IPS DF 19.7 (cell line): ENCODE data around the gene TMEM114.

ENCODE experiments used
- DNase-seq: peaks from one replicate; pipeline ENCODE4 v3.0.0-alpha.2; 2013; ENCODE audit warnings: low read depth, low spot score

Gene TMEM114

GRCh38 chr16:8589900-8590688 lies at the start of gene TMEM114:
Gene TMEM114, minus strand, starts transcription at chr16:8590511. Its CDS starts 673 bp downstream, at chr16:8589838.
- DNase-seq = no peak

- no peak for DNase-seq
These were observed 49.4 kb upstream of the TMEM114 start for GRCh38 chr16:8639694-8640093.

GRCh38 chr16:8634991-8635736 lies 44.9 kb upstream of the TMEM114 start:
- peak; percentile 38 for DNase-seq

- DNase-seq = no peak
These were observed 42.4 kb upstream of the TMEM114 start for GRCh38 chr16:8632675-8633182.

GRCh38 chr16:8631818-8632465 lies 41.6 kb upstream of the TMEM114 start:
- DNase-seq = no peak

- DNase-seq = no peak
These were observed 41.1 kb upstream of the TMEM114 start for GRCh38 chr16:8631373-8631772.

GRCh38 chr16:8630255-8630953 lies 40.1 kb upstream of the TMEM114 start:
- DNase-seq = no peak

GRCh38 chr16:8628981-8629725 lies 38.8 kb upstream of the TMEM114 start:
- no peak for DNase-seq

GRCh38 chr16:8627456-8627855 lies 37.1 kb upstream of the TMEM114 start:
- DNase-seq = no peak

GRCh38 chr16:8626946-8627345 lies 36.6 kb upstream of the TMEM114 start:
- no peak for DNase-seq

GRCh38 chr16:8625491-8626087 lies 35.3 kb upstream of the TMEM114 start:
- no peak for DNase-seq

GRCh38 chr16:8623634-8624033 lies 33.3 kb upstream of the TMEM114 start:
- no peak for DNase-seq

- no peak for DNase-seq
These were observed 32.0 kb upstream of the TMEM114 start for GRCh38 chr16:8622315-8622656.

- peak; percentile 30 for DNase-seq
These were observed 31.4 kb upstream of the TMEM114 start, which contains the start of gene METTL22 for GRCh38 chr16:8621572-8622314. Gene METTL22, plus strand, starts transcription at chr16:8621698. Its CDS starts 3,968 bp downstream, at chr16:8625666.

GRCh38 chr16:8621222-8621571 lies 30.9 kb upstream of the TMEM114 start:
- DNase-seq = no peak

GRCh38 chr16:8620535-8620934 lies 30.2 kb upstream of the TMEM114 start:
- no peak for DNase-seq

GRCh38 chr16:8619671-8620370 lies 29.5 kb upstream of the TMEM114 start:
- no peak for DNase-seq

GRCh38 chr16:8614435-8615029 lies 24.2 kb upstream of the TMEM114 start:
- no peak for DNase-seq
